HepG2 (cell line): ENCODE data around the gene SAPCD2. TPM values are rescaled to one million over a fixed set of nuclear protein-coding genes. Genes with fewer than 3 reads are reported as not detected.

Experiments
- AGO2 ChIP-seq: fragments of 200-400 bp; formaldehyde crosslinking; optimal IDR thresholded peaks from 2 replicates; pipeline ENCODE3; 2017; ENCODE audit warnings: mild to moderate bottlenecking, low read depth, low read length, moderate library complexity
- AHDC1 ChIP-seq: sonication (generic); formaldehyde crosslinking; IDR thresholded peaks from 2 replicates; pipeline ENCODE4 v1.5.1; 2020; ENCODE audit warnings: mild to moderate bottlenecking, missing genetic modification reagents, borderline replicate concordance
- E2F2 ChIP-seq: sonication (generic); formaldehyde crosslinking; IDR thresholded peaks from 2 replicates; pipeline ENCODE4 v1.4.0; 2020; ENCODE audit warnings: missing genetic modification reagents, borderline replicate concordance
- GLMP ChIP-seq: sonication (generic); formaldehyde crosslinking; IDR thresholded peaks from 2 replicates; pipeline ENCODE4 v1.9.0; 2021; ENCODE audit warnings: missing genetic modification reagents, mild to moderate bottlenecking, borderline replicate concordance
- KDM3A ChIP-seq: IDR thresholded peaks from 2 replicates; pipeline ENCODE4 v1.6.1; 2018; ENCODE audit warnings: low read depth, missing compliant biosample characterization
- MATR3 ChIP-seq: sonication (generic); formaldehyde crosslinking; IDR thresholded peaks from 2 replicates; pipeline ENCODE4 v1.4.0; 2020; ENCODE audit warnings: missing genetic modification reagents
- NFIB ChIP-seq: sonication (generic); formaldehyde crosslinking; IDR thresholded peaks from 2 replicates; pipeline ENCODE4 v1.9.0; 2021; ENCODE audit warnings: missing genetic modification reagents, mild to moderate bottlenecking, borderline replicate concordance
- ZFP91 ChIP-seq: sonication (generic); formaldehyde crosslinking; IDR thresholded peaks from 2 replicates; pipeline ENCODE4 v1.9.0; 2022; ENCODE audit warnings: missing genetic modification reagents, mild to moderate bottlenecking, borderline replicate concordance
- ZFYVE20 ChIP-seq: sonication (generic); formaldehyde crosslinking; IDR thresholded peaks from 2 replicates; pipeline ENCODE4 v1.8.0; 2023; ENCODE audit warnings: low read depth, mild to moderate bottlenecking, moderate library complexity, missing genetic modification reagents, borderline replicate concordance
- ZKSCAN1 ChIP-seq: fragments of 150-350 bp; IDR thresholded peaks from 2 replicates; pipeline ENCODE4 v1.6.1; 2014; ENCODE audit warnings: low read length
- ZNF143 ChIP-seq: sonication (generic); formaldehyde crosslinking; IDR thresholded peaks from 2 replicates; pipeline ENCODE4 v1.4.0; 2020; ENCODE audit warnings: missing genetic modification reagents
- ZNF205 ChIP-seq: IDR thresholded peaks from 2 replicates; pipeline ENCODE4 v1.6.1; 2018; ENCODE audit warnings: missing biosample characterization, missing genetic modification reagents
- ZNF280B ChIP-seq: sonication (generic); formaldehyde crosslinking; IDR thresholded peaks from 2 replicates; pipeline ENCODE4 v1.5.0; 2020; ENCODE audit warnings: missing genetic modification reagents, mild to moderate bottlenecking, borderline replicate concordance
- polyA plus RNA-seq, 8 experiments: library from polyadenylated mRNA; depleted of rRNA in 3 of 8; stranded (reverse) in 7 of 8; unstranded in 1 of 8; fragments of >200 nt; fragmentation: Illumina TruSeq in 4 of 8; extraction: Trizol in 4 of 8; gene quantifications; 2 replicates each; pipeline versions ENCODE4 v1.2.1 to v1.2.3, GENCODE V29; 2011 to 2016; ENCODE audit warnings: low read depth in 4 of 8, missing spikeins in 1 of 8, mixed read lengths in 1 of 8; ENCODE audit not compliant: insufficient read depth in 1 of 8
- total RNA-seq, 5 experiments: library from RNA; depleted of rRNA; stranded (reverse); fragments of >200 nt; fragmentation: Illumina TruSeq; extraction: Trizol; gene quantifications; 2 replicates each; pipeline ENCODE4 v1.2.3, GENCODE V29; 2016; ENCODE audit warnings: low read depth in 1 of 5
- TF ChIP-seq, protein P1 (sequence below): sonication (generic); formaldehyde crosslinking; IDR thresholded peaks from 2 replicates; pipeline ENCODE4 v1.9.0; 2022; ENCODE audit warnings: low read depth, missing genetic modification reagents
- TF ChIP-seq, protein P2 (sequence below): sonication (generic); formaldehyde crosslinking; IDR thresholded peaks from 2 replicates; pipeline ENCODE4 v1.8.0; 2022; ENCODE audit warnings: missing genetic modification reagents, low read depth, mild to moderate bottlenecking, borderline replicate concordance

Gene SAPCD2
- total and polyA plus RNA-seq, 2 of the 13 experiments (the other 11 are each of a cell fraction or from before 2014, with no cell fraction given), result 21.9 to 42.8 TPM

DNA sequence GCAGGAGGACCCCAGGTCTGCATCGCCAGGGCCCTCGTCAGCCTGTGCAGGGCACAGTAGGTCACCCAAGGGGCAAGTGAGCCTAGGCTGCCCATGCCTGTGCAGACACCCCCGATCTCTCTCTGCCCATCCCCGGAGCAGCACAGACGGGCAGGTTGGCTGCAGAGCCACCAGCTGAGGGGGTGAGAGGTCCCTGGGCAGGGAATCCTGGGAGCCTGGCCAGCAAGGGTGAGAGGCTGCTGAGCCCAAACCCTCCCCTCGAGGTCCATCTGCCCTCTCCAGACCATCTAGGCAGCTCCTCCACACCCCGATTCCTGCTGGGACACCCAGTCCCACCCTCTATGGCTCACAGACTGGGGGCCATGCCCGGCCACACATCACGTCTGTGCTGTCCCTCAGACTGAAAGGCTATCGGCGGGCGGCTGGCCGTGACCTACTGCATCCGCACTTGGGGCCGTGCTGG, 46.9 kb upstream of the SAPCD2 start (continued):
- 0 out of 2 replicates have a peak, but pooled peaks have one; percentile 23 for TF ChIP-seq ZFP91 (CRISPR knock-in tag)
- peak; percentile 50 for TF ChIP-seq AGO2
- TF ChIP-seq ZNF280B (CRISPR knock-in tag), result no peak
- TF ChIP-seq, protein P1, sequence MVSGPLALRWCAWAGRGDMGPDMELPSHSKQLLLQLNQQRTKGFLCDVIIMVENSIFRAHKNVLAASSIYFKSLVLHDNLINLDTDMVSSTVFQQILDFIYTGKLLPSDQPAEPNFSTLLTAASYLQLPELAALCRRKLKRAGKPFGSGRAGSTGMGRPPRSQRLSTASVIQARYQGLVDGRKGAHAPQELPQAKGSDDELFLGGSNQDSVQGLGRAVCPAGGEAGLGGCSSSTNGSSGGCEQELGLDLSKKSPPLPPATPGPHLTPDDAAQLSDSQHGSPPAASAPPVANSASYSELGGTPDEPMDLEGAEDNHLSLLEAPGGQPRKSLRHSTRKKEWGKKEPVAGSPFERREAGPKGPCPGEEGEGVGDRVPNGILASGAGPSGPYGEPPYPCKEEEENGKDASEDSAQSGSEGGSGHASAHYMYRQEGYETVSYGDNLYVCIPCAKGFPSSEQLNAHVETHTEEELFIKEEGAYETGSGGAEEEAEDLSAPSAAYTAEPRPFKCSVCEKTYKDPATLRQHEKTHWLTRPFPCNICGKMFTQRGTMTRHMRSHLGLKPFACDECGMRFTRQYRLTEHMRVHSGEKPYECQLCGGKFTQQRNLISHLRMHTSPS (CRISPR knock-in tag), result peak; percentile 61; the same call in 1 of the 2 replicates
- TF ChIP-seq MATR3 (CRISPR knock-in tag), result no peak
- peak; percentile 49; the same call in 1 of the 2 replicates for TF ChIP-seq ZNF143 (CRISPR knock-in tag)
- TF ChIP-seq, protein P2, sequence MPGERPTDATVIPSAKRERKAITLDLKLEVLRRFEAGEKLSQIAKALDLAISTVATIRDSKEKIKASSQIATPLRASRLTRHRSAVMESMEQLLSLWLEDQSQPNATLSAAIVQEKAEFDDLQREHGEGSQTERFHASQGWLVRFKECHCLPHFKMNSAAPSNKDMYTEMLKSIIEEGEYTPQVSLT (CRISPR knock-in tag), result no peak
- TF ChIP-seq GLMP, result no peak
- no peak for TF ChIP-seq ZKSCAN1
- no peak for TF ChIP-seq ZFYVE20 (CRISPR knock-in tag)
- peak; percentile 12; the same call in 1 of the 2 replicates for TF ChIP-seq E2F2 (CRISPR knock-in tag)
- TF ChIP-seq ZNF205 (CRISPR knock-in tag), result no peak
- TF ChIP-seq AHDC1 (CRISPR knock-in tag), result no peak
- no peak for TF ChIP-seq NFIB (CRISPR knock-in tag)
- TF ChIP-seq KDM3A, result no peak
